Adrenal gland (tissue), 12 donors: ENCODE results near the gene SYNM. TPM values are rescaled to one million over a fixed set of nuclear protein-coding genes. Genes with fewer than 3 reads are reported as not detected.

Source experiments
- DNase-seq, 7 donors: peaks; one replicate each; pipeline ENCODE4 v3.0.0-alpha.2; 2019 to 2020
- H3K27ac ChIP-seq, 5 donors: fragments of 200-600 bp; sonication (generic) in 4 of 5; 1 replicate in 3 of 5; 2 replicates in 2 of 5; pipeline versions ENCODE4 v1.5.1 to v1.8.0; 2016 to 2020; ENCODE audit warnings: mild to moderate bottlenecking in 1 of 5
- H3K27me3 ChIP-seq: fragments of 200-600 bp; 2 replicates; pipeline ENCODE4 v1.8.0; 2021
- H3K36me3 ChIP-seq, 2 donors: fragments of 200-600 bp; replicated peaks in 1 of 2; 1 replicate in 1 of 2; 2 replicates in 1 of 2; pipeline versions ENCODE4 v1.5.1 to v1.8.0; 2018 to 2022
- H3K4me1 ChIP-seq, 2 donors: fragments of 200-600 bp; replicated peaks in 1 of 2; 1 replicate in 1 of 2; 2 replicates in 1 of 2; pipeline versions ENCODE4 v1.5.1 to v1.8.0; 2018 to 2021
- H3K4me3 ChIP-seq, 4 donors: fragments of 200-600 bp; sonication (generic) in 3 of 4; one replicate each; pipeline ENCODE4 v1.5.1; 2016 to 2018
- H3K9me3 ChIP-seq, 3 donors: fragments of 200-600 bp; sonication (generic) in 1 of 3; replicated peaks in 1 of 3; 1 replicate in 2 of 3; 2 replicates in 1 of 3; pipeline versions ENCODE4 v1.5.1 to v1.8.0; 2016 to 2021
- POLR2A ChIP-seq, 2 donors: fragments of 450-650 bp; IDR thresholded peaks; one replicate each; pipeline ENCODE4 v1.6.1; 2017; ENCODE audit warnings: antibody characterized with exemption in 2 of 2, mild to moderate bottlenecking in 2 of 2, moderate library complexity in 1 of 2
- WGBS, 4 donors: extraction: QIAGEN DNeasy Blood & Tissue Kit in 2 of 4; methylation state at CpG; one replicate each; pipeline versions ENCODE4 v1.1.5 to v1.1.7; 2013 to 2017; 5-methylcytosine and 5-hydroxymethylcytosine counted together
- intact Hi-C, 2 donors: fragments of 100-400 bp; cut with DNase I; formaldehyde crosslinking; loops; one replicate each; pipeline versions ENCODE4 v1.14.1 to v1.15.0; 2022 to 2023
- polyA plus RNA-seq, 3 donors: library from polyadenylated mRNA; stranded (reverse); fragments of 200-250 nt in 2 of 3; fragments of 350-450 nt in 1 of 3; fragmentation: Illumina TruSeq in 1 of 3; extraction: RNeasy Lipid Tissue Mini Kit (QIAGEN cat#74804) in 1 of 3; gene quantifications; one replicate each; pipeline ENCODE4 v1.2.3, GENCODE V29; 2013 to 2014
- total RNA-seq, 9 donors: library from RNA; depleted of rRNA in 4 of 9; stranded (reverse); fragments of >200 nt in 4 of 9; fragments of 120-200 nt in 1 of 9; fragmentation: NEBNext Ultra II Directional in 1 of 9; extraction: Animal tissue kit (Norgen Biotek cat#: 25700) in 1 of 9; gene quantifications; one replicate each; pipeline versions ENCODE4 v1.1.0 to v1.2.4, GENCODE V29; 2013 to 2023
- TF ChIP-seq, protein P1 (sequence below), 6 experiments: fragments of 450-650 bp in 4 of 6; fragments of 200-600 bp in 2 of 6; sonication (generic) in 1 of 6; IDR thresholded peaks; 1 replicate in 5 of 6; 2 replicates in 1 of 6; pipeline versions ENCODE4 v1.5.1 to v1.8.0; 2016 to 2021; ENCODE audit warnings: antibody characterized with exemption in 6 of 6, mild to moderate bottlenecking in 2 of 6, moderate library complexity in 1 of 6
- donor health status: healthy with polysubstance abuse.
- donor health status: Bipolar disorder and iron deficiency.
- donor health status: DM: yes; HTN: yes; CAD: no.
- donor health status: DM: no; HTN: no; CAD: no.
- donor health status: DM: no; HTN: no; CAD: no.
- donor health status: DM: yes; HTN: yes; CAD: no.

Gene SYNM
- total and polyA plus RNA-seq, 12 donors: 9.3 to 44.6 (median 33.2) TPM

DNA sequence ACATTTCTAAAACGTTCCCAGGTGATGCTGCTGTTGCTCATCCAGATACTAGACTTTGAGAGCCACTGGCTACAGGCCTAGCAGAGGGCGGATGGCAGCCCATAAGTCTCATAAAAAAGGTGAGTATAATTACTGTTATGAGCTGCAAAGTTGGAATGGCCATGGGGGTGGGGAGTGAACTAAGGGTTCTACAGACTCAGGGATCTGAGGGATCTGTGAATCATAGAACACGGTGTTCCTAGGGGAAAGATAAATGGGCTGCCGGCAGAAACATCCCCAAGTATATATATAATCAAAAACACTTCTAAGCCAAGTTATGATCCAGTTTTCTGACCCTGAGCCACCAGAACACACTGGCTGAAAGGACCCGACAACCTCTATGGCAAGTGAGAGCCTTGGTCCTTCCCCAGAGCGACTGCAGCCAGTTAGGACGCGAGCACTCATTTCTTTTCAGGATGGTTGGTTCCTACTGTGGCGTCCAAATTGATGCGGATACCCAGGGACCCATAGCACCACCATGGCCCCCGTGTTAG is 7.9 kb upstream of the SYNM start:
- WGBS, 4 donors: 78 to 89% (median 87%) methylated on average over 10 to 11 of the region's 11 CpGs
- H3K4me1 ChIP-seq: peaks cover 0 to 5% of the 10 kb centered on the region in 2 donors
- DNase-seq: peak in 1 of 7 donors; percentile 39
- TF ChIP-seq, protein P1, sequence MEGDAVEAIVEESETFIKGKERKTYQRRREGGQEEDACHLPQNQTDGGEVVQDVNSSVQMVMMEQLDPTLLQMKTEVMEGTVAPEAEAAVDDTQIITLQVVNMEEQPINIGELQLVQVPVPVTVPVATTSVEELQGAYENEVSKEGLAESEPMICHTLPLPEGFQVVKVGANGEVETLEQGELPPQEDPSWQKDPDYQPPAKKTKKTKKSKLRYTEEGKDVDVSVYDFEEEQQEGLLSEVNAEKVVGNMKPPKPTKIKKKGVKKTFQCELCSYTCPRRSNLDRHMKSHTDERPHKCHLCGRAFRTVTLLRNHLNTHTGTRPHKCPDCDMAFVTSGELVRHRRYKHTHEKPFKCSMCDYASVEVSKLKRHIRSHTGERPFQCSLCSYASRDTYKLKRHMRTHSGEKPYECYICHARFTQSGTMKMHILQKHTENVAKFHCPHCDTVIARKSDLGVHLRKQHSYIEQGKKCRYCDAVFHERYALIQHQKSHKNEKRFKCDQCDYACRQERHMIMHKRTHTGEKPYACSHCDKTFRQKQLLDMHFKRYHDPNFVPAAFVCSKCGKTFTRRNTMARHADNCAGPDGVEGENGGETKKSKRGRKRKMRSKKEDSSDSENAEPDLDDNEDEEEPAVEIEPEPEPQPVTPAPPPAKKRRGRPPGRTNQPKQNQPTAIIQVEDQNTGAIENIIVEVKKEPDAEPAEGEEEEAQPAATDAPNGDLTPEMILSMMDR (IDR thresholded peaks at IDR 0.05): no peak
- TF ChIP-seq POLR2A (IDR thresholded peaks at IDR 0.05): no peak
- no peaks in the 10 kb centered on the region for H3K36me3 ChIP-seq
- no peak overlapping the region for H3K4me3 ChIP-seq
- H3K27ac ChIP-seq: no peak overlapping the region
- no peaks in the 10 kb centered on the region for H3K27me3 ChIP-seq
- H3K9me3 ChIP-seq: no peaks in the 10 kb centered on the region
- intact Hi-C loops: no loop called here

DNA sequence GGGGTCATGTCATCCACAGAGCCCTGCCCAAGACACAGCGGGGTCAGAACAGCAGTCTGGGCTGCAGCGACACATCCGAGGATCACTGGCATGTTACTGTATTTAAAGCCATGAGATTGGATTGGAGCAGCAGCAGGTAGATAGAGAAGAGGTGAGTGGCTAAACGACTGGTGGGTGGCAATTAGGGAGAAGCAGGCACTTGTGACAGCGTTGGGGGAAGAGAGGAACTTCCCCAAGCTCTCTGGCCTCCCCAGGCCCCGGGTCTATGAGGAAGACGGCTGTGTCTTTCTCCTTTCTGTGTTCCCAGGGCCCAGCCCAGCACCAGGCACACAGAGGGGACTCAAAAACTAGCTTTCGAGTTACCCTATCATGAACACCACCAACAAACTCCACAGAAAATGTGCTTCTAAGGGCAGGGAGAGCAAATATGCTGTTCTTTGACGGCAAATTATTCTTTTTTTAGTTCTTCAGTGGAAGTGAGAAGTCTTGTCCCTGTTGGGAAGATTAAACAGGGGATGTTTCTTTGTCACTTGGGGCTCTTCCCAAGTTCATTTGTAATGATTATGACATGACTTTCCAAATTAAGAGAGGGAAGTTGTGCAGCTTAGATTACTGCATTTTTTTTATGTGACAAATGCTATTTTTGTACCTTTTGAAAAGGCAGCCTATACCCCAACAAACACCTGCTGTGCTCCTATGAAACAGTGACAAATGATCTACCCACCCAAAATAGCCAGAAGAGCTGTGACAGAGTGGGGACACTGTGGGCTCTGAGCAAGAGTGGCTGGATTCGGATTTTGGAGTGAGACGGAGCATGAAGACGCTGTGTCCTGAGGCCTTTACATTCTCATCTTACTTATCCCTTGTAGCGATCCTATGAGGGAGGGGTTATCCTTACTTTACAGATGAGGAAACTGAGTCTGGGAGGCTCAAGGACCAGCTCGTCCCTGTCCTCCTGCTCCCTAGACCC is 7.2 kb upstream of the SYNM start:
- Histone ChIP-seq H3K27me3 (no peaks in the 10 kb centered on the region), H3K27ac (no peak overlapping the region), H3K4me1 (peaks cover 0 to 5% of the 10 kb centered on the region in 2 donors), H3K4me3 (no peak overlapping the region), H3K36me3 (no peaks in the 10 kb centered on the region), H3K9me3 (no peaks in the 10 kb centered on the region)
- TF ChIP-seq, protein P1 (IDR thresholded peaks at IDR 0.05): no peak
- TF ChIP-seq POLR2A (IDR thresholded peaks at IDR 0.05): no peak
- WGBS, 4 donors: 82 to 89% (median 88%) methylated on average over 13 to 14 of the region's 14 CpGs
- peak in 1 of 7 donors; percentile 25 for DNase-seq
- intact Hi-C loops: no loop called here

DNA sequence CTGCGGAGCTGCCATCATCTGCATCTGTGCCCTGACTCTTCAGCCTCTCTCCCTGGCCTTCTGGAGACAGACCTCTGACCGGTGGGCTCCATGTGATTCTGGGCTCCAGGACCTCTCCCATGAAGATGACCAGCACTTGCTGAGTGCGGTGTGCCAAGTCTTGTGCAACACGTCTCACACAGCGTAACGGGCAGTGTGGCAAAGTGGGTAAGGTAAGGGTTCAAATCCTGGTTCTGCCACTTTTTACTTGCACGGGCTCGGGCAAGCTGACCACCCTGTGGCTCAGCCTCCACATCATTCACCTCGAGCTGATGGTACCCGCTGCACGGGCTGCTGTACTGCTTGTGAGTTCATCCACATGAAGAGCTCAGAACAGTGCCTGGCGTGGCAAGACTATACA is 6.5 kb upstream of the SYNM start:
- intact Hi-C loops: no loop called here
- Histone ChIP-seq H3K9me3 (no peaks in the 10 kb centered on the region), H3K36me3 (no peaks in the 10 kb centered on the region), H3K27ac (no peak overlapping the region), H3K27me3 (no peaks in the 10 kb centered on the region), H3K4me3 (no peak overlapping the region), H3K4me1 (peaks cover 0 to 5% of the 10 kb centered on the region in 2 donors)
- DNase-seq: peak in 1 of 7 donors; percentile 42
- no peak for TF ChIP-seq POLR2A (IDR thresholded peaks at IDR 0.05)
- TF ChIP-seq, protein P1 (IDR thresholded peaks at IDR 0.05): no peak
- WGBS, 4 donors: 83 to 87% (median 83%) methylated on average over 11 to 12 of the region's 12 CpGs

DNA sequence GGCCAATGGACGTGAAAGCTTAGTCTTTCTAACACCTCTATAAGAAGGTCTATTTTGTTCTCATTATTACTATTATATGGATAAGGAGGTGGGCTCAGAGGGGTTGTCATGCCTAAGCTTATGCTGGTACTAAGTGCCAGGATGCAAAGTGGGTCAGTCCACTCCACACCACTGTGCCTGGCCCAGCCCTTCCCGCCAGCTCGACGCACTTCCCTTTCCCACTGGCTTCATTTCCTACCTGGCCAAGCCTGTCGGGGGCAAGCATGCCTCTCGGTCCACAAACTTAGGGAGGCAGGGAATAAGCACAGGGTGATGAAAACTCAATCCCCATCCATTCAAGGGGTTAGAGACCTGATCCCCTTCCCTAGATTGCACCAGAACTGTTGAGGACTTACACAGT is 5.9 kb upstream of the SYNM start:
- TF ChIP-seq POLR2A (IDR thresholded peaks at IDR 0.05): no peak
- TF ChIP-seq, protein P1 (IDR thresholded peaks at IDR 0.05): no peak
- DNase-seq: no peak
- 67 to 83% (median 74%) methylated on average over 6 of the region's 6 CpGs for WGBS, 4 donors
- Histone ChIP-seq H3K9me3 (no peaks in the 10 kb centered on the region), H3K27ac (no peak overlapping the region), H3K36me3 (no peaks in the 10 kb centered on the region), H3K27me3 (no peaks in the 10 kb centered on the region), H3K4me3 (no peak overlapping the region), H3K4me1 (peaks cover 0 to 5% of the 10 kb centered on the region in 2 donors)
- intact Hi-C loops: no loop called here
